Transverse colon (tissue), 4 donors: Measurements from ENCODE around the gene LRRC8C.

Experiments used
- CTCF ChIP-seq, 5 experiments: fragments of 200-600 bp in 3 of 5; fragments of 450-650 bp in 2 of 5; sonication (generic) in 3 of 5; IDR thresholded peaks; 1 replicate in 2 of 5; 2 replicates in 3 of 5; pipeline ENCODE4 v1.5.1; 2016 to 2017; ENCODE audit warnings: antibody characterized with exemption in 5 of 5, inconsistent platforms in 3 of 5, mild to moderate bottlenecking in 2 of 5, moderate library complexity in 1 of 5
- EP300 ChIP-seq: sonication (generic); formaldehyde crosslinking; IDR thresholded peaks from one replicate; pipeline ENCODE4 v1.6.1; 2017; ENCODE audit warnings: antibody characterized with exemption, low read depth
- POLR2A ChIP-seq: fragments of 450-650 bp; IDR thresholded peaks from one replicate; pipeline ENCODE4 v1.6.1; 2016; ENCODE audit warnings: antibody characterized with exemption, mild to moderate bottlenecking, moderate library complexity
- POLR2AphosphoS5 ChIP-seq, 3 donors: sonication (generic); formaldehyde crosslinking; IDR thresholded peaks; one replicate each; pipeline ENCODE4 v1.6.1; 2016; ENCODE audit warnings: antibody characterized with exemption in 3 of 3

GRCh38 chr1:89735479-89735878, 102.6 kb downstream of the LRRC8C start:
- TF ChIP-seq POLR2A, result no peak
- no peak for TF ChIP-seq POLR2AphosphoS5 (IDR thresholded peaks at IDR 0.05)
- TF ChIP-seq CTCF (IDR thresholded peaks at IDR 0.05), result no peak
- TF ChIP-seq EP300, result no peak
